Astrocyte (in vitro differentiated cells and primary cell): ENCODE measurements around the gene CMPK2. TPM values are rescaled to one million over a fixed set of nuclear protein-coding genes. Genes with fewer than 3 reads are reported as not detected.

Experiments
- DNase-seq: peaks from one replicate; pipeline ENCODE4 v3.0.0-alpha.2; 2010; ENCODE audit warnings: low read depth
- FAIRE-seq: peaks from 2 replicates; lab custom pipeline; 2011; peaks lifted over from hg19 to GRCh38; lab: Jason Lieb, UNC
- H2AFZ ChIP-seq: 2 replicates; pipeline ENCODE4 v1.6.0; 2012; ENCODE audit warnings: low read depth, low read length, inconsistent platforms
- H3K27ac ChIP-seq: 2 replicates; pipeline ENCODE4 v1.5.1; 2011; ENCODE audit warnings: low read depth, low read length, inconsistent platforms
- H3K27me3 ChIP-seq: 2 replicates; pipeline ENCODE4 v1.6.0; 2011; ENCODE audit warnings: low read length, inconsistent platforms; ENCODE audit not compliant: insufficient read depth
- H3K36me3 ChIP-seq: 2 replicates; pipeline ENCODE4 v1.5.1; 2011; ENCODE audit warnings: low read length, inconsistent platforms; ENCODE audit not compliant: insufficient read depth
- H3K4me1 ChIP-seq: 2 replicates; pipeline ENCODE4 v1.5.1; 2011; ENCODE audit warnings: low read length, inconsistent platforms; ENCODE audit not compliant: insufficient read depth
- H3K4me2 ChIP-seq: 2 replicates; pipeline ENCODE4 v1.6.0; 2012; ENCODE audit warnings: low read length, inconsistent platforms
- H3K4me3 ChIP-seq: 2 replicates; pipeline ENCODE4 v1.5.1; 2011; ENCODE audit warnings: low read depth, mild to moderate bottlenecking, low read length, inconsistent platforms; ENCODE audit not compliant: insufficient read depth
- H3K79me2 ChIP-seq: 2 replicates; pipeline ENCODE4 v1.6.0; 2012; ENCODE audit warnings: mild to moderate bottlenecking, low read length, inconsistent platforms; ENCODE audit not compliant: insufficient read depth
- H3K9ac ChIP-seq: 2 replicates; pipeline ENCODE4 v1.6.0; 2012; ENCODE audit warnings: mild to moderate bottlenecking, low read length, inconsistent platforms
- H3K9me3 ChIP-seq: 2 replicates; pipeline ENCODE4 v1.5.1; 2012; ENCODE audit warnings: low read depth, mild to moderate bottlenecking, low read length, inconsistent platforms; ENCODE audit not compliant: insufficient read depth
- H4K20me1 ChIP-seq: 2 replicates; pipeline ENCODE4 v1.6.0; 2012; ENCODE audit warnings: low read length, inconsistent platforms; ENCODE audit not compliant: insufficient read depth
- H3K27ac Mint-ChIP-seq: one replicate; pipeline ENCODE4 v1.8.0; 2021; ENCODE audit warnings: mild to moderate bottlenecking, mixed read lengths; ENCODE audit not compliant: unreplicated experiment
- H3K27me3 Mint-ChIP-seq: one replicate; pipeline ENCODE4 v1.8.0; 2021; ENCODE audit warnings: low read depth, mixed read lengths; ENCODE audit not compliant: unreplicated experiment
- H3K36me3 Mint-ChIP-seq: one replicate; pipeline ENCODE4 v1.8.0; 2021; ENCODE audit warnings: low read depth, mixed read lengths; ENCODE audit not compliant: unreplicated experiment
- H3K4me1 Mint-ChIP-seq: one replicate; pipeline ENCODE4 v1.8.0; 2021; ENCODE audit warnings: low read depth, mixed read lengths; ENCODE audit not compliant: unreplicated experiment
- H3K4me3 Mint-ChIP-seq: one replicate; pipeline ENCODE4 v1.8.0; 2021; ENCODE audit warnings: mild to moderate bottlenecking, moderate library complexity, mixed read lengths; ENCODE audit not compliant: unreplicated experiment
- H3K9me3 Mint-ChIP-seq: one replicate; pipeline ENCODE4 v1.8.0; 2021; ENCODE audit warnings: mild to moderate bottlenecking, mixed read lengths; ENCODE audit not compliant: unreplicated experiment
- CTCF ChIP-seq: IDR thresholded peaks from 2 replicates; pipeline ENCODE4 v1.5.1; 2011; ENCODE audit warnings: low read depth, mild to moderate bottlenecking, inconsistent platforms, low read length, moderate library complexity; ENCODE audit not compliant: insufficient read depth
- EZH2 ChIP-seq: IDR thresholded peaks from 2 replicates; pipeline ENCODE4 v1.6.1; 2012; ENCODE audit warnings: mild to moderate bottlenecking, low read length, inconsistent platforms; ENCODE audit not compliant: insufficient read depth
- total RNA-seq: library from RNA; stranded (reverse); gene quantifications from 2 replicates; pipeline ENCODE4 v1.2.1, GENCODE V29; 2021

The CMPK2 gene
- total RNA-seq, 1 donor from 2014 or later, result 32.5 TPM

GRCh38 chr2:6877402-6878304 lies 11.9 kb upstream of the CMPK2 start, which contains the start of gene RSAD2:
Gene RSAD2 (plus strand): TSS chr2:6877777. CDS start chr2:6877801, 24 bp downstream.
- FAIRE-seq, result no peak
- TF ChIP-seq CTCF (no peak), EZH2 (no peak)
- Histone ChIP-seq H3K79me2 (no peaks in the 10 kb centered on the region), H3K36me3 (no peaks in the 10 kb centered on the region), H3K4me1 (no peaks in the 10 kb centered on the region), H3K9me3 (no peaks in the 10 kb centered on the region), H3K4me3 (peak within 1 kb of the TSS; percentile 41), H3K4me2 (peak within 1 kb of the TSS; percentile 76), H4K20me1 (no peaks in the 10 kb centered on the region), H3K27me3 (no peaks in the 10 kb centered on the region), H3K27ac (no peak within 1 kb of the TSS), H2AFZ (peak within 1 kb of the TSS; percentile 13), H3K9ac (no peak within 1 kb of the TSS)
- no peaks in the 10 kb centered on the region for H3K36me3 Mint-ChIP-seq
- no peak within 1 kb of the TSS for H3K27ac Mint-ChIP-seq
- peaks cover 5% of the 10 kb centered on the region for H3K9me3 Mint-ChIP-seq
- H3K4me1 Mint-ChIP-seq, result peaks cover 11% of the 10 kb centered on the region
- H3K4me3 Mint-ChIP-seq, result peak within 1 kb of the TSS; percentile 58
- DNase-seq, result peak; percentile 30
- no peaks in the 10 kb centered on the region for H3K27me3 Mint-ChIP-seq

GRCh38 chr2:6876309-6876708 lies 10.6 kb upstream of the CMPK2 start:
- no peak overlapping the region for H3K27ac Mint-ChIP-seq
- no peak overlapping the region for H3K4me3 Mint-ChIP-seq
- H3K4me1 Mint-ChIP-seq, result peaks cover 11% of the 10 kb centered on the region

More at GRCh38 chr2:6876309-6876708, 10.6 kb upstream of the CMPK2 start:
- FAIRE-seq (no peak), DNase-seq (no peak)
- H3K4me1 ChIP-seq, result no peaks in the 10 kb centered on the region
- H3K4me2 ChIP-seq, result no peak overlapping the region
- H4K20me1 ChIP-seq, result no peaks in the 10 kb centered on the region
- Mint-ChIP-seq H3K9me3 (peaks cover 5% of the 10 kb centered on the region), H3K36me3 (no peaks in the 10 kb centered on the region), H3K27me3 (peaks cover 4% of the 10 kb centered on the region)
- no peaks in the 10 kb centered on the region for H3K79me2 ChIP-seq
- no peak overlapping the region for H3K4me3 ChIP-seq
- no peaks in the 10 kb centered on the region for H3K9me3 ChIP-seq
- no peak overlapping the region for H2AFZ ChIP-seq
- H3K27me3 ChIP-seq, result no peaks in the 10 kb centered on the region
- H3K9ac ChIP-seq, result no peak overlapping the region
- H3K36me3 ChIP-seq, result no peaks in the 10 kb centered on the region
- H3K27ac ChIP-seq, result no peak overlapping the region
- no peak for TF ChIP-seq CTCF
- TF ChIP-seq EZH2, result no peak
